Endothelial cell of umbilical vein (primary cell): ENCODE results near the gene SCN2B. TPM values are rescaled to one million over a fixed set of nuclear protein-coding genes. Genes with fewer than 3 reads are reported as not detected.

ENCODE experiments used
- BruUV-seq: library from RNA; stranded (reverse); fragments of 400-500 nt; replicated peaks from 2 replicates; lab custom pipeline; 2021; lab: Mats Ljungman, UMichigan
- CTCF ChIA-PET: fragments of 300-600, 350-600 bp; sonication (Branson Sonifier 250); formaldehyde crosslinking; loops from one replicate; lab custom pipeline; 2021; ENCODE audit warnings: antibody characterized with exemption, inconsistent platforms; lab: Charles Lee
- POLR2A ChIA-PET: fragments of 300-600, 350-600 bp; sonication (Branson Sonifier 250); formaldehyde crosslinking; loops from one replicate; lab custom pipeline; 2021; ENCODE audit warnings: antibody characterized with exemption, inconsistent platforms; lab: Charles Lee
- DNase-seq: peaks from one replicate; pipeline ENCODE4 v3.0.0-alpha.2; 2011; ENCODE audit warnings: low read depth, low spot score
- FAIRE-seq: peaks from 2 replicates; lab custom pipeline; 2011; peaks lifted over from hg19 to GRCh38; lab: Jason Lieb, UNC
- H2AFZ ChIP-seq: 2 replicates; pipeline ENCODE4 v1.6.0; 2012; ENCODE audit warnings: low read depth, low read length, control low read depth, inconsistent platforms
- H3K27ac ChIP-seq: 2 replicates; pipeline ENCODE4 v1.5.1; 2011; ENCODE audit warnings: low read depth, mild to moderate bottlenecking, control low read depth, low read length, moderate library complexity; ENCODE audit not compliant: insufficient read depth
- H3K27me3 ChIP-seq, 2 experiments: 2 replicates each; pipeline versions ENCODE4 v1.6.0 to v1.6.1; 2011; ENCODE audit warnings: low read length in 2 of 2, mixed read lengths in 1 of 2; ENCODE audit not compliant: control insufficient read depth in 2 of 2, insufficient read depth in 2 of 2
- H3K36me3 ChIP-seq, 2 experiments: 2 replicates in 1 of 2; 3 replicates in 1 of 2; pipeline ENCODE4 v1.5.1; 2011; ENCODE audit warnings: low read length in 2 of 2, mild to moderate bottlenecking in 1 of 2, moderate library complexity in 1 of 2; ENCODE audit not compliant: control insufficient read depth in 2 of 2, insufficient read depth in 2 of 2; ENCODE audit errors: extremely low read depth in 1 of 2
- H3K4me1 ChIP-seq: 3 replicates; pipeline ENCODE4 v1.5.1; 2011; ENCODE audit warnings: mild to moderate bottlenecking, low read length; ENCODE audit not compliant: control insufficient read depth, insufficient read depth; ENCODE audit errors: extremely low read depth
- H3K4me2 ChIP-seq: 2 replicates; pipeline ENCODE4 v1.6.1; 2011; ENCODE audit warnings: low read length, control low read depth, mixed read lengths; ENCODE audit not compliant: insufficient read depth
- H3K4me3 ChIP-seq, 3 experiments: fragments of 200-600 bp in 1 of 3; sonication (generic), shearing (Covaris generic) in 1 of 3; replicated peaks in 1 of 3; 2 replicates each; pipeline ENCODE4 v1.5.1; 2011 to 2016; ENCODE audit warnings: control low read depth in 3 of 3, low read length in 3 of 3, mild to moderate bottlenecking in 2 of 3, inconsistent platforms in 1 of 3, low read depth in 1 of 3, moderate library complexity in 1 of 3; ENCODE audit not compliant: insufficient read depth in 1 of 3
- H3K79me2 ChIP-seq: 2 replicates; pipeline ENCODE4 v1.6.0; 2012; ENCODE audit warnings: low read length, inconsistent platforms; ENCODE audit not compliant: control insufficient read depth, insufficient read depth
- H3K9ac ChIP-seq: replicated peaks from 2 replicates; pipeline ENCODE3; 2011; ENCODE audit warnings: low read length, control low read depth; ENCODE audit not compliant: insufficient read depth; ENCODE audit errors: extremely low read depth
- H3K9me1 ChIP-seq: replicated peaks from 3 replicates; pipeline ENCODE4 v1.6.0; 2011; ENCODE audit warnings: mild to moderate bottlenecking, low read length; ENCODE audit not compliant: control insufficient read depth, insufficient read depth; ENCODE audit errors: extremely low read depth
- H3K9me3 ChIP-seq: replicated peaks from 2 replicates; pipeline ENCODE4 v1.5.1; 2012; ENCODE audit warnings: low read length, inconsistent platforms; ENCODE audit not compliant: control insufficient read depth, insufficient read depth
- H4K20me1 ChIP-seq: replicated peaks from 2 replicates; pipeline ENCODE3; 2011; ENCODE audit warnings: mild to moderate bottlenecking, low read length; ENCODE audit not compliant: control insufficient read depth, insufficient read depth; ENCODE audit errors: extremely low read depth
- EZH2 ChIP-seq: IDR thresholded peaks from 2 replicates; pipeline ENCODE4 v1.6.1; 2012; ENCODE audit warnings: borderline replicate concordance, low read depth, mild to moderate bottlenecking, moderate library complexity, low read length, inconsistent platforms; ENCODE audit not compliant: severe bottlenecking
- FOS ChIP-seq: IDR thresholded peaks from 2 replicates; pipeline ENCODE4 v1.6.1; 2011; ENCODE audit warnings: mild to moderate bottlenecking, low read length, moderate library complexity, borderline replicate concordance; ENCODE audit not compliant: insufficient read depth
- GATA2 ChIP-seq: IDR thresholded peaks from 2 replicates; pipeline ENCODE4 v1.7.0; 2011; ENCODE audit warnings: low read depth, mild to moderate bottlenecking, moderate library complexity, mixed read lengths, low read length; ENCODE audit not compliant: insufficient read length, insufficient read depth
- JUN ChIP-seq: IDR thresholded peaks from 2 replicates; pipeline ENCODE4 v1.6.1; 2011; ENCODE audit warnings: borderline replicate concordance, low read depth; ENCODE audit not compliant: insufficient read length, insufficient read depth
- MYC ChIP-seq: IDR thresholded peaks from one replicate; pipeline ENCODE4 v1.6.1; 2011; ENCODE audit warnings: mild to moderate bottlenecking, low read depth, low read length
- POLR2A ChIP-seq: IDR thresholded peaks from 2 replicates; pipeline ENCODE4 v1.6.1; 2012; ENCODE audit warnings: low read depth, mild to moderate bottlenecking, control low read depth, low read length
- POLR2AphosphoS5 ChIP-seq: IDR thresholded peaks from 2 replicates; pipeline ENCODE4 v1.6.1; 2012; ENCODE audit warnings: low read depth, mild to moderate bottlenecking, control low read depth, low read length, moderate library complexity; ENCODE audit not compliant: insufficient read depth
- dilution Hi-C: fragments of 300-500 bp; cut with MboI; formaldehyde crosslinking; loops from one replicate; pipeline ENCODE4 v1.15.0; 2019; ENCODE audit warnings: low sequenced_read_pairs; ENCODE audit not compliant: extremely low pct_ligation_motif_present
- intact Hi-C: fragments of 100-400 bp; cut with micrococcal nuclease; formaldehyde crosslinking; loops from one replicate; pipeline ENCODE4 v1.10.0; 2022
- polyA plus RNA-seq, 4 experiments: library from polyadenylated mRNA; depleted of rRNA in 3 of 4; stranded (reverse) in 3 of 4; unstranded in 1 of 4; fragments of >200 nt; gene quantifications; 2 replicates each; pipeline versions ENCODE4 v1.2.1 to v1.2.3, GENCODE V29; 2011 to 2012; ENCODE audit warnings: missing spikeins in 1 of 4
- total RNA-seq: library from RNA; stranded (reverse); gene quantifications from 2 replicates; pipeline ENCODE4 v1.2.3, GENCODE V29; 2021
- TF ChIP-seq, protein P1 (sequence below): IDR thresholded peaks from 2 replicates; pipeline ENCODE4 v1.6.1; 2011; ENCODE audit not compliant: insufficient read depth, insufficient read length
- TF ChIP-seq, protein P2 (sequence below), 2 donors: IDR thresholded peaks; 1 replicate in 1 of 2; 2 replicates in 1 of 2; pipeline ENCODE4 v1.5.1; 2011; ENCODE audit warnings: low read length in 2 of 2, mild to moderate bottlenecking in 2 of 2, moderate library complexity in 2 of 2, control low read depth in 1 of 2, inconsistent platforms in 1 of 2, low read depth in 1 of 2; ENCODE audit not compliant: insufficient read depth in 1 of 2; ENCODE audit errors: extremely low read depth in 1 of 2

SCN2B gene
- total and polyA plus RNA-seq, 2 donors (not counting 3 experiments of a cell fraction or from before 2014, with no cell fraction given) = not detected

DNA sequence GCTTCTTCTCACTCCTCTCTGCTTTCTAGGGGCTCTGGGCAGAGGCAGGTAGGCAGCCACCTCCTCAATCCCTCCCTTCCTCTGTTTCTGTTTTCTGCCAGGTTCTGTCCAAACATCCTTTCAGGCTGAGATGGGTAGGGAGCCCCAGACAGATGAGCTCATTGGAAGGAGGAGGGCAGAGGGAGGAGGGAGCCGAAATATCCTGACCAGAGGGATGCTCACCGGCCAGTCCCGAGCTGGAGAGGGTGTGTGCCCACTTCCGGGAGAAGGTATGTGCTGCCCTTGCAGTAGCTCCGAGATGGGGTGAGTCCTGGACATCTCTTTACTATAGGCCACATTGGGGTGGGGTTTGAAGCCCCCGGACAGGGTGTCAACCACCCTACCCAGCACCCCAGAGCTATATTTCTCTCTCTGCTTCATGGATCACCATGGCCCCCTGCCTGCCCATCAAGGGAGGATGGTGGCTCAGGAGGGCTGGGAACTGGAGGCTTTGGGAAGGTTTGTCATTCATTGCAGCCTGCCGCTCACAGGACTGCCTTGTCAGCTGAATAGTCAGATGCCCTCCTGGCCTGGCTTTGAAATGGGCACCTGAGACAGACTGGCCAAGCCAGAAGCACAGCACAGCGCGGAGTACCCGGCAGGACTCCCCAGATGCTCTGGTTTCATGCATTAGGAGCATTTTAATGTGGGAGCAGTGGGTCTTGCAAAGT, 19.1 kb downstream of the SCN2B start:
- H3K9me1 ChIP-seq = no peaks in the 10 kb centered on the region
- intact Hi-C loops (no loop called here), dilution Hi-C loops (no loop called here)
- no peaks in the 10 kb centered on the region for H3K79me2 ChIP-seq
- no peak overlapping the region for H3K9ac ChIP-seq
- H3K36me3 ChIP-seq = no peaks in the 10 kb centered on the region
- H3K27ac ChIP-seq = no peak overlapping the region
- no peak overlapping the region for H2AFZ ChIP-seq
- ChIA-PET POLR2A (no interaction called here), CTCF (interaction anchor here (1.4 to 6.8 kb wide), 2 partner anchors 11 to 14 kb away, joined by 3 to 66 read pairs; no protein-coding TSS in a partner anchor)
- BruUV-seq = no TSS peak
- peaks cover 64 to 72% of the 10 kb centered on the region in 2 experiments for H3K27me3 ChIP-seq
- DNase-seq = no peak
- no peak for FAIRE-seq
- TF ChIP-seq GATA2 (no peak), POLR2AphosphoS5 (no peak), JUN (no peak), EZH2 (no peak), FOS (no peak), MYC (no peak), POLR2A (no peak)
- TF ChIP-seq, protein P1, sequence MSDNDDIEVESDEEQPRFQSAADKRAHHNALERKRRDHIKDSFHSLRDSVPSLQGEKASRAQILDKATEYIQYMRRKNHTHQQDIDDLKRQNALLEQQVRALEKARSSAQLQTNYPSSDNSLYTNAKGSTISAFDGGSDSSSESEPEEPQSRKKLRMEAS = no peak
- TF ChIP-seq, protein P2, sequence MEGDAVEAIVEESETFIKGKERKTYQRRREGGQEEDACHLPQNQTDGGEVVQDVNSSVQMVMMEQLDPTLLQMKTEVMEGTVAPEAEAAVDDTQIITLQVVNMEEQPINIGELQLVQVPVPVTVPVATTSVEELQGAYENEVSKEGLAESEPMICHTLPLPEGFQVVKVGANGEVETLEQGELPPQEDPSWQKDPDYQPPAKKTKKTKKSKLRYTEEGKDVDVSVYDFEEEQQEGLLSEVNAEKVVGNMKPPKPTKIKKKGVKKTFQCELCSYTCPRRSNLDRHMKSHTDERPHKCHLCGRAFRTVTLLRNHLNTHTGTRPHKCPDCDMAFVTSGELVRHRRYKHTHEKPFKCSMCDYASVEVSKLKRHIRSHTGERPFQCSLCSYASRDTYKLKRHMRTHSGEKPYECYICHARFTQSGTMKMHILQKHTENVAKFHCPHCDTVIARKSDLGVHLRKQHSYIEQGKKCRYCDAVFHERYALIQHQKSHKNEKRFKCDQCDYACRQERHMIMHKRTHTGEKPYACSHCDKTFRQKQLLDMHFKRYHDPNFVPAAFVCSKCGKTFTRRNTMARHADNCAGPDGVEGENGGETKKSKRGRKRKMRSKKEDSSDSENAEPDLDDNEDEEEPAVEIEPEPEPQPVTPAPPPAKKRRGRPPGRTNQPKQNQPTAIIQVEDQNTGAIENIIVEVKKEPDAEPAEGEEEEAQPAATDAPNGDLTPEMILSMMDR (IDR thresholded peaks at IDR 0.05; ENCODE audit: extremely low read depth in 1 of 2, insufficient read depth in 1 of 2, low read depth in 1 of 2, low read length in 2 of 2) = no peak
- no peaks in the 10 kb centered on the region for H3K9me3 ChIP-seq
- peaks cover 3% of the 10 kb centered on the region for H3K4me1 ChIP-seq
- no peaks in the 10 kb centered on the region for H4K20me1 ChIP-seq
- no peak overlapping the region for H3K4me3 ChIP-seq
- H3K4me2 ChIP-seq = no peak overlapping the region
